Activated CD8-positive, alpha-beta memory T cell treated with anti-CD3 and anti-CD28 coated beads, Interleukin-2, amount 50 U/mL, for 1 hour (primary cell): Measurements from ENCODE around the gene GPR142.

Experiments used
- DNase-seq: peaks from one replicate; pipeline ENCODE4 v3.0.0-alpha.2; 2020; ENCODE audit errors: extremely low read depth

The GPR142 gene

GRCh38 chr17:74367206-74367605 lies at the start of gene GPR142:
TSS of gene GPR142 (plus strand) at chr17:74367506. CDS start at chr17:74369541, 2,035 bp downstream.
- DNase-seq, result no peak

- DNase-seq, result no peak
These were observed 48.9 kb upstream of the GPR142 start for GRCh38 chr17:74318391-74318790.

- no peak for DNase-seq
These were observed 42.8 kb upstream of the GPR142 start for GRCh38 chr17:74324521-74324920.

- DNase-seq, result no peak
These were observed 41.9 kb upstream of the GPR142 start for GRCh38 chr17:74325376-74325742.

- no peak for DNase-seq
These were observed 41.4 kb upstream of the GPR142 start, which contains the start of gene KIF19 for GRCh38 chr17:74325743-74326379. TSS of gene KIF19 (plus strand) at chr17:74326226. CDS start at chr17:74326350, 124 bp downstream.

- no peak for DNase-seq
These were observed 40.8 kb upstream of the GPR142 start for GRCh38 chr17:74326506-74326905.

- DNase-seq, result no peak
These were observed 38.8 kb upstream of the GPR142 start for GRCh38 chr17:74328487-74328886.

- no peak for DNase-seq
These were observed 37.9 kb upstream of the GPR142 start for GRCh38 chr17:74329378-74329777.

GRCh38 chr17:74330446-74330845 lies 36.9 kb upstream of the GPR142 start:
- no peak for DNase-seq

- DNase-seq, result no peak
These were observed 35.2 kb upstream of the GPR142 start for GRCh38 chr17:74332017-74332650.

- no peak for DNase-seq
These were observed 34.5 kb upstream of the GPR142 start for GRCh38 chr17:74332763-74333283.

- DNase-seq, result no peak
These were observed 32.8 kb upstream of the GPR142 start for GRCh38 chr17:74334393-74335039.

GRCh38 chr17:74335529-74336062 lies 31.7 kb upstream of the GPR142 start:
- DNase-seq, result no peak

- no peak for DNase-seq
These were observed 31.0 kb upstream of the GPR142 start for GRCh38 chr17:74336307-74336706.

- no peak for DNase-seq
These were observed 29.3 kb upstream of the GPR142 start for GRCh38 chr17:74337834-74338500.

- no peak for DNase-seq
These were observed 27.6 kb upstream of the GPR142 start for GRCh38 chr17:74339537-74340195.

- no peak for DNase-seq
These were observed 26.8 kb upstream of the GPR142 start for GRCh38 chr17:74340470-74341023.

- no peak for DNase-seq
These were observed 25.1 kb upstream of the GPR142 start for GRCh38 chr17:74342224-74342623.

GRCh38 chr17:74343121-74343520 lies 24.2 kb upstream of the GPR142 start:
- DNase-seq, result no peak

GRCh38 chr17:74343526-74344284 lies 23.6 kb upstream of the GPR142 start:
- no peak for DNase-seq
